Measurements from ENCODE around the gene SAC3D1. TPM values are rescaled to one million over a fixed set of nuclear protein-coding genes. Genes with fewer than 3 reads are reported as not detected.

SAC3D1 gene
- 32.2 to 54.3 TPM (median 50.2 TPM) in 5 replicates for total RNA-seq (2022; extraction: Qiagen RNA extraction; ENCODE audit: low read depth)

GRCh38 chr11:65040847-65041622, at the start of gene SAC3D1:
SAC3D1 (plus strand) TSS chr11:65041210; CDS start chr11:65041293, 83 bp downstream.

GRCh38 chr11:64996710-64997380, 44.2 kb upstream of the SAC3D1 start, which contains the start of gene BATF2:
BATF2 (minus strand) TSS chr11:64996971; CDS start chr11:64996914, 57 bp downstream.

GRCh38 chr11:65013888-65014725, 26.9 kb upstream of the SAC3D1 start, which contains the start of gene ARL2:
ARL2 (plus strand) TSS chr11:65014160; CDS start chr11:65014208, 48 bp downstream.

GRCh38 chr11:65027213-65028067, 13.6 kb upstream of the SAC3D1 start, which contains the start of gene SNX15:
SNX15 (plus strand) TSS chr11:65027439; CDS start chr11:65027538, 99 bp downstream.

GRCh38 chr11:65058419-65059054, 17.5 kb downstream of the SAC3D1 start, which contains the start of gene NAALADL1:
NAALADL1 (minus strand) TSS chr11:65058553; CDS start chr11:65058521, 32 bp downstream.

GRCh38 chr11:65083834-65084597, 43.0 kb downstream of the SAC3D1 start, which contains the start of the genes CDCA5 and ZFPL1:
CDCA5 (minus strand) TSS chr11:65084040; CDS start chr11:65083978, 62 bp downstream.
ZFPL1 (plus strand) TSS chr11:65084222; CDS start chr11:65084699, 477 bp downstream.

Other genes starting within 250 kb of the SAC3D1 start
- 7.8 to 9.8 TPM (median 8.8 TPM) in 5 replicates for gene MAP4K2, start 238.0 kb upstream of the SAC3D1 start, total RNA-seq (2022; extraction: Qiagen RNA extraction; ENCODE audit: low read depth)
- gene MEN1, start 230.7 kb upstream of the SAC3D1 start, total RNA-seq (2022; extraction: Qiagen RNA extraction; ENCODE audit: low read depth), result 32.5 to 49.0 TPM (median 43.6 TPM) in 5 replicates
- gene CDC42BPG, start 196.6 kb upstream of the SAC3D1 start, total RNA-seq (2022; extraction: Qiagen RNA extraction; ENCODE audit: low read depth), result 1.4 to 1.8 TPM (median 1.6 TPM) in 5 replicates
- gene EHD1, start 162.6 kb upstream of the SAC3D1 start, total RNA-seq (2022; extraction: Qiagen RNA extraction; ENCODE audit: low read depth), result 108 to 167 TPM (median 145 TPM) in 5 replicates
- gene ATG2A, start 124.0 kb upstream of the SAC3D1 start, total RNA-seq (2022; extraction: Qiagen RNA extraction; ENCODE audit: low read depth), result 16.1 to 24.5 TPM (median 22.2 TPM) in 5 replicates
- gene PPP2R5B, start 116.5 kb upstream of the SAC3D1 start, total RNA-seq (2022; extraction: Qiagen RNA extraction; ENCODE audit: low read depth), result 5.4 to 8.6 TPM (median 6.1 TPM) in 5 replicates
- gene GPHA2, start 105.3 kb upstream of the SAC3D1 start, total RNA-seq (2022; extraction: Qiagen RNA extraction; ENCODE audit: low read depth), result not detected in 5 replicates
- gene MAJIN, start 69.1 kb upstream of the SAC3D1 start, total RNA-seq (2022; extraction: Qiagen RNA extraction; ENCODE audit: low read depth), result 0.10 TPM in 1 of 5 replicates, not detected in the others
- 0.71 to 1.3 TPM (median 1.1 TPM) in 5 replicates for gene BATF2, start 44.2 kb upstream of the SAC3D1 start, total RNA-seq (2022; extraction: Qiagen RNA extraction; ENCODE audit: low read depth)
- gene ARL2, start 27.1 kb upstream of the SAC3D1 start, total RNA-seq (2022; extraction: Qiagen RNA extraction; ENCODE audit: low read depth), result 158 to 190 TPM (median 185 TPM) in 5 replicates
- 22.8 to 24.5 TPM (median 23.7 TPM) in 5 replicates for gene SNX15, start 13.8 kb upstream of the SAC3D1 start, total RNA-seq (2022; extraction: Qiagen RNA extraction; ENCODE audit: low read depth)
- gene NAALADL1, start 17.3 kb downstream of the SAC3D1 start, total RNA-seq (2022; extraction: Qiagen RNA extraction; ENCODE audit: low read depth), result not detected in 5 replicates
- gene CDCA5, start 42.8 kb downstream of the SAC3D1 start, total RNA-seq (2022; extraction: Qiagen RNA extraction; ENCODE audit: low read depth), result 58.8 to 74.6 TPM (median 69.2 TPM) in 5 replicates
- gene ZFPL1, start 43.0 kb downstream of the SAC3D1 start, total RNA-seq (2022; extraction: Qiagen RNA extraction; ENCODE audit: low read depth), result 32.3 to 37.2 TPM (median 34.7 TPM) in 5 replicates
- gene VPS51, start 55.0 kb downstream of the SAC3D1 start, total RNA-seq (2022; extraction: Qiagen RNA extraction; ENCODE audit: low read depth), result 51.4 to 60.4 TPM (median 53.3 TPM) in 5 replicates
- 5.1 to 8.8 TPM (median 5.8 TPM) in 5 replicates for gene TM7SF2, start 70.7 kb downstream of the SAC3D1 start, total RNA-seq (2022; extraction: Qiagen RNA extraction; ENCODE audit: low read depth)
- gene ZNHIT2, start 76.5 kb downstream of the SAC3D1 start, total RNA-seq (2022; extraction: Qiagen RNA extraction; ENCODE audit: low read depth), result 12.8 to 23.1 TPM (median 21.6 TPM) in 5 replicates
- 851 to 1,044 TPM (median 965 TPM) in 5 replicates for gene FAU, start 80.9 kb downstream of the SAC3D1 start, total RNA-seq (2022; extraction: Qiagen RNA extraction; ENCODE audit: low read depth)
- 74.0 to 86.9 TPM (median 79.8 TPM) in 5 replicates for gene MRPL49, start 81.1 kb downstream of the SAC3D1 start, total RNA-seq (2022; extraction: Qiagen RNA extraction; ENCODE audit: low read depth)
- gene SYVN1, start 93.3 kb downstream of the SAC3D1 start, total RNA-seq (2022; extraction: Qiagen RNA extraction; ENCODE audit: low read depth), result 34.7 to 49.8 TPM (median 46.9 TPM) in 5 replicates
- gene SPDYC, start 129.0 kb downstream of the SAC3D1 start, total RNA-seq (2022; extraction: Qiagen RNA extraction; ENCODE audit: low read depth), result not detected in 5 replicates
- gene CAPN1, start 140.7 kb downstream of the SAC3D1 start, total RNA-seq (2022; extraction: Qiagen RNA extraction; ENCODE audit: low read depth), result 97.3 to 113 TPM (median 101 TPM) in 5 replicates
- 13.5 to 16.6 TPM (median 15.0 TPM) in 5 replicates for gene POLA2, start 220.8 kb downstream of the SAC3D1 start, total RNA-seq (2022; extraction: Qiagen RNA extraction; ENCODE audit: low read depth)

All from A549 treated with CpdA at 1 μM for 4 hours (cell line).